Suprapubic skin (tissue), 4 donors: ENCODE results near the gene TTC39C.

ENCODE experiments used
- CTCF ChIP-seq, 2 donors: fragments of 200-600 bp in 1 of 2; fragments of 450-650 bp in 1 of 2; sonication (generic) in 1 of 2; IDR thresholded peaks; one replicate each; pipeline ENCODE4 v1.5.1; 2016 to 2019; ENCODE audit warnings: antibody characterized with exemption in 2 of 2, mild to moderate bottlenecking in 1 of 2, moderate library complexity in 1 of 2
- POLR2A ChIP-seq, 2 donors: fragments of 450-650 bp; IDR thresholded peaks; one replicate each; pipeline ENCODE4 v1.6.1; 2017; ENCODE audit warnings: antibody characterized with exemption in 2 of 2, mild to moderate bottlenecking in 2 of 2, moderate library complexity in 2 of 2
- POLR2AphosphoS5 ChIP-seq, 3 donors: sonication (generic); formaldehyde crosslinking; IDR thresholded peaks; one replicate each; pipeline ENCODE4 v1.6.1; 2017; ENCODE audit warnings: antibody characterized with exemption in 3 of 3

GRCh38 chr18:24003903-24004640 lies 10.5 kb upstream of the TTC39C start:
- TF ChIP-seq CTCF (IDR thresholded peaks at IDR 0.05) (no peak), POLR2AphosphoS5 (IDR thresholded peaks at IDR 0.05) (no peak), POLR2A (IDR thresholded peaks at IDR 0.05) (no peak)
